ENCODE data around the gene MIS18BP1. TPM values are rescaled to one million over a fixed set of nuclear protein-coding genes. Genes with fewer than 3 reads are reported as not detected.

MIS18BP1 gene
- total and polyA plus RNA-seq, 10 of the 15 experiments (the other 5 are each of a cell fraction or from before 2014, with no cell fraction given) = 16.9 to 88.9 (median 57.0) TPM

DNA sequence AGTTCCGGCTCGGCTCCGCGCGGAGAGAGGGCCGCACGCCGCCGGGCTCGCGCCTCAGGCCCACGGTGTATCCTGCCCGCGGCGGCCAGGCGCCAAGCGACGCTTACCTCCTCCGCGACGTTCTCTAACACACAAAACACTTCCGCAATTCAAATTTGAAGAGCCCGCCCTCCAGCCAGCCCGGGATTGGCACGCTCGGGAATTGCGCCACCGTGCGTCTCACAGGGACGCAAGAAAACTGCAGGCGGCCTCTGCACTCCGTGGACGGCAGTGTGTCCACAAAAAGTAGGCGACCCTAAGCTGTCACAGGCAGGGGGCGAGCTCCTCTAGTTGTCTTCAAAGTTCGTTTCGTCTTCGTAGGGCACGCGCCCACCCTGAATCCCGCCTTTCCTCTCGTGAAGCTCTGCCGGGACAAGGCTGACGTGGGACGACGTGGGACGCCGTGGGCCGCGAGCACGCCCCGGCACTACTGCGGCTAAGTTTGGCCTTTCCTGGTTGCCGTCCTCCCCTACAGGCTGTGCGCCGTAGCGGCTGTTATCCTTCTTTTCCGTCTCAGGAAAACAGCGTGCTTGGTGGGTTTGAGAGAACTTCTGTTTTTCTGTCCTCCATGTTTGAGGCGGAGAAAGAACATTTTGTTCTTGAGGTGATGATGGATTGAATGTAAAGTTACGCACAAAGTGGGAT lies at the start of gene MIS18BP1 (continued):
- TF ChIP-seq, protein P1, sequence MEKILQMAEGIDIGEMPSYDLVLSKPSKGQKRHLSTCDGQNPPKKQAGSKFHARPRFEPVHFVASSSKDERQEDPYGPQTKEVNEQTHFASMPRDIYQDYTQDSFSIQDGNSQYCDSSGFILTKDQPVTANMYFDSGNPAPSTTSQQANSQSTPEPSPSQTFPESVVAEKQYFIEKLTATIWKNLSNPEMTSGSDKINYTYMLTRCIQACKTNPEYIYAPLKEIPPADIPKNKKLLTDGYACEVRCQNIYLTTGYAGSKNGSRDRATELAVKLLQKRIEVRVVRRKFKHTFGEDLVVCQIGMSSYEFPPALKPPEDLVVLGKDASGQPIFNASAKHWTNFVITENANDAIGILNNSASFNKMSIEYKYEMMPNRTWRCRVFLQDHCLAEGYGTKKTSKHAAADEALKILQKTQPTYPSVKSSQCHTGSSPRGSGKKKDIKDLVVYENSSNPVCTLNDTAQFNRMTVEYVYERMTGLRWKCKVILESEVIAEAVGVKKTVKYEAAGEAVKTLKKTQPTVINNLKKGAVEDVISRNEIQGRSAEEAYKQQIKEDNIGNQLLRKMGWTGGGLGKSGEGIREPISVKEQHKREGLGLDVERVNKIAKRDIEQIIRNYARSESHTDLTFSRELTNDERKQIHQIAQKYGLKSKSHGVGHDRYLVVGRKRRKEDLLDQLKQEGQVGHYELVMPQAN (conservative IDR thresholded peaks at IDR 0.05) = peak; percentile 99
- TF ChIP-seq MYB (IDR thresholded peaks at IDR 0.05; ENCODE audit: borderline replicate concordance, low read depth, low read length) (0 out of 2 replicates have a peak, but pooled peaks have one; percentile 8), ZNF24 (IDR thresholded peaks at IDR 0.05) (no peak; the same call in 1 of the 2 replicates), BMI1 (IDR thresholded peaks at IDR 0.05; ENCODE audit: borderline replicate concordance) (no peak), POLR2A (IDR thresholded peaks at IDR 0.05; ENCODE audit: low read depth, low read length) (peak; percentile 82), YBX1 (IDR thresholded peaks at IDR 0.05) (no peak), RB1 (IDR thresholded peaks at IDR 0.05; ENCODE audit: borderline replicate concordance) (peak; percentile 56; the same call in 1 of the 2 replicates), SREBF2 (IDR thresholded peaks at IDR 0.05; ENCODE audit: low read length) (no peak), WRNIP1 (IDR thresholded peaks at IDR 0.05; ENCODE audit: borderline replicate concordance, low read depth, low read length) (no peak), RAD21 (IDR thresholded peaks at IDR 0.05; ENCODE audit: insufficient read depth, low read depth, low read length) (peak; percentile 49), KAT2A (conservative IDR thresholded peaks at IDR 0.05; ENCODE audit: control insufficient read depth, low read depth, low read length) (no peak), SRF (IDR thresholded peaks at IDR 0.05; ENCODE audit: low read depth in 2 of 2, low read length in 2 of 2) (peak; percentile 56 to 60; a peak in 3 of 4 replicates), NFYB (IDR thresholded peaks at IDR 0.05; ENCODE audit: insufficient read depth, low read depth, low read length) (peak; percentile 82), IKZF1 (conservative IDR thresholded peaks at IDR 0.05) (peak; percentile 97), BACH1 (IDR thresholded peaks at IDR 0.05; ENCODE audit: borderline replicate concordance) (peak; percentile 95), RELA (IDR thresholded peaks at IDR 0.05; ENCODE audit: borderline replicate concordance, partially characterized antibody) (peak; percentile 52), BCL11A (IDR thresholded peaks at IDR 0.05; ENCODE audit: low read depth, low read length) (no peak), ETV6 (conservative IDR thresholded peaks at IDR 0.05 in 1 of 2, IDR thresholded peaks at IDR 0.05 in 1 of 2; ENCODE audit: borderline replicate concordance in 1 of 2, low read depth in 1 of 2) (peak in 1 of 2 experiments; percentile 59; a peak in 1 of 4 replicates), ZNF622 (IDR thresholded peaks at IDR 0.05) (no peak), POU2F2 (IDR thresholded peaks at IDR 0.05; ENCODE audit: borderline replicate concordance, low read depth, low read length) (peak; percentile 40; the same call in 2 of the 3 replicates), ZNF207 (IDR thresholded peaks at IDR 0.05; ENCODE audit: borderline replicate concordance) (peak; percentile 81; the same call in 1 of the 2 replicates), NR2C1 (IDR thresholded peaks at IDR 0.05) (peak; percentile 55; the same call in 1 of the 2 replicates), FOXM1 (IDR thresholded peaks at IDR 0.05; ENCODE audit: low read depth, low read length) (peak; percentile 71), POLR2AphosphoS5 (IDR thresholded peaks at IDR 0.05; ENCODE audit: low read length) (peak; percentile 81), HDAC2 (IDR thresholded peaks at IDR 0.05) (no peak), CREB1 (IDR thresholded peaks at IDR 0.05; ENCODE audit: low read depth) (peak; percentile 92)
- TF ChIP-seq, protein P2, sequence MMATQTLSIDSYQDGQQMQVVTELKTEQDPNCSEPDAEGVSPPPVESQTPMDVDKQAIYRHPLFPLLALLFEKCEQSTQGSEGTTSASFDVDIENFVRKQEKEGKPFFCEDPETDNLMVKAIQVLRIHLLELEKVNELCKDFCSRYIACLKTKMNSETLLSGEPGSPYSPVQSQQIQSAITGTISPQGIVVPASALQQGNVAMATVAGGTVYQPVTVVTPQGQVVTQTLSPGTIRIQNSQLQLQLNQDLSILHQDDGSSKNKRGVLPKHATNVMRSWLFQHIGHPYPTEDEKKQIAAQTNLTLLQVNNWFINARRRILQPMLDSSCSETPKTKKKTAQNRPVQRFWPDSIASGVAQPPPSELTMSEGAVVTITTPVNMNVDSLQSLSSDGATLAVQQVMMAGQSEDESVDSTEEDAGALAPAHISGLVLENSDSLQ (IDR thresholded peaks at IDR 0.05) = peak; percentile 78
- TF ChIP-seq, protein P3, sequence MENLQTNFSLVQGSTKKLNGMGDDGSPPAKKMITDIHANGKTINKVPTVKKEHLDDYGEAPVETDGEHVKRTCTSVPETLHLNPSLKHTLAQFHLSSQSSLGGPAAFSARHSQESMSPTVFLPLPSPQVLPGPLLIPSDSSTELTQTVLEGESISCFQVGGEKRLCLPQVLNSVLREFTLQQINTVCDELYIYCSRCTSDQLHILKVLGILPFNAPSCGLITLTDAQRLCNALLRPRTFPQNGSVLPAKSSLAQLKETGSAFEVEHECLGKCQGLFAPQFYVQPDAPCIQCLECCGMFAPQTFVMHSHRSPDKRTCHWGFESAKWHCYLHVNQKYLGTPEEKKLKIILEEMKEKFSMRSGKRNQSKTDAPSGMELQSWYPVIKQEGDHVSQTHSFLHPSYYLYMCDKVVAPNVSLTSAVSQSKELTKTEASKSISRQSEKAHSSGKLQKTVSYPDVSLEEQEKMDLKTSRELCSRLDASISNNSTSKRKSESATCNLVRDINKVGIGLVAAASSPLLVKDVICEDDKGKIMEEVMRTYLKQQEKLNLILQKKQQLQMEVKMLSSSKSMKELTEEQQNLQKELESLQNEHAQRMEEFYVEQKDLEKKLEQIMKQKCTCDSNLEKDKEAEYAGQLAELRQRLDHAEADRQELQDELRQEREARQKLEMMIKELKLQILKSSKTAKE (IDR thresholded peaks at IDR 0.05; ENCODE audit: low read depth, poor library complexity, severe bottlenecking) = peak; percentile 44
